NOMO-1 treated with dmso at 0.1 percent for 144 hours (cell line): ENCODE data around the gene EED.

Source experiments
- DNase-seq: peaks from one replicate; lab custom pipeline; 2025; ENCODE audit not compliant: unreplicated experiment; lab: John Stamatoyannopoulos, UW

Gene EED, protein sequence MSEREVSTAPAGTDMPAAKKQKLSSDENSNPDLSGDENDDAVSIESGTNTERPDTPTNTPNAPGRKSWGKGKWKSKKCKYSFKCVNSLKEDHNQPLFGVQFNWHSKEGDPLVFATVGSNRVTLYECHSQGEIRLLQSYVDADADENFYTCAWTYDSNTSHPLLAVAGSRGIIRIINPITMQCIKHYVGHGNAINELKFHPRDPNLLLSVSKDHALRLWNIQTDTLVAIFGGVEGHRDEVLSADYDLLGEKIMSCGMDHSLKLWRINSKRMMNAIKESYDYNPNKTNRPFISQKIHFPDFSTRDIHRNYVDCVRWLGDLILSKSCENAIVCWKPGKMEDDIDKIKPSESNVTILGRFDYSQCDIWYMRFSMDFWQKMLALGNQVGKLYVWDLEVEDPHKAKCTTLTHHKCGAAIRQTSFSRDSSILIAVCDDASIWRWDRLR

DNA sequence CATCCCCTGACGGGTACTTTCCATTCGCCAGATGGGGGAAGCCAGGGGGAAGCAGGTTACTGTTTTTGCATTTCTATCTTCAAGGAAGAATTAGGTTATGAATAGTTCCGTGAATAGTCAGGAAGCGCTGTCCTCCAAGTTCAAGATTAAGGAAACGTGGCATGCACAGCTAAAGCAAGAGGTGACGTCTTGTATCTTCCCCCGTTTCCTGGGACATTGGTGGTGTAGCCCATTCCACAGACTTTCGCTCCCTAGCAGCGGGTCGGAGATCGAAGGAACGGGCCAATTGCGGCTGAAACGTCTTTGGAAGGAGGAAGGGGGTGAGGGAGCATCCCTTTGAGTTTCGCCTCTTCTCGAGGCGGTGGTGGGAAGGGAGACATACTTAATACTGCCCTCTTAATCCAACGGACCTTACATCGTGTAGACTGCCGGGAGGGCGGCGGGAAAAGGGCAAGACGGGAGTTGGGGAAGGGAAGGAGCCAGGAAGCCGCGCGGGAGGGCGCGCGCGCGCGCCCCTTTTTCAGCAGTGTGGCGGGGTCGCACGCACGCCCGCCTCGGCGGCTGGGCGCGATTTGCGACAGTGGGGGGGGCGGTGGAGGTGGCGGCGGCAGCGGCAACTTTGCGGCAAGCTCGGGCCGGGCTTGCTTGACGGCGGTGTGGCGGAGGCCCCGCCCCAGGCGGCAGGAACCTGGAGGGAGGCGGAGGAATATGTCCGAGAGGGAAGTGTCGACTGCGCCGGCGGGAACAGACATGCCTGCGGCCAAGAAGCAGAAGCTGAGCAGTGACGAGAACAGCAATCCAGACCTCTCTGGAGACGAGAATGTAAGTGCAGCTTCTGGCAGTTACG is at the start of gene EED:
EED (plus strand) TSS at position 232 of the 847 bp plus-strand sequence; CDS start at position 709, 477 bp downstream.
- peak; percentile 94 for DNase-seq

DNA sequence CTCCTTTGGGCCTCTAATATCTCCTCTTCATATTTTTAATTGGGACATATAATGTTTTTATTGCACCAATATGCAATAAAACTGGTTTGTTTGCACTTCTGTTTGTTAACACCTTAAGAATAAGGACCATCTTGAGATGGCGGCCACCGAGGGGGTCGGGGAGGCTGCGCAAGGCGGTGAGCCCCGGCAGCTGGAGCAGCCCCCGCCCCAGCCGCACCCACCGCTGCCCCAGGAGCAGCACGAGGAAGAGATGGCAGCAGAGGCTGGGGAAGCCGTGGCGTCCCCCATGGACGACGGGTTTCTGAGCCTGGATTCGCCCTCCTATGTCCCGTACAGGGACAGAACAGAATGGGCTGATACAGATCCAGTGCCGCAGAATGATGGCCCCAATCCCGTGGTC is 49.6 kb upstream of the EED start:
- no peak for DNase-seq

DNA sequence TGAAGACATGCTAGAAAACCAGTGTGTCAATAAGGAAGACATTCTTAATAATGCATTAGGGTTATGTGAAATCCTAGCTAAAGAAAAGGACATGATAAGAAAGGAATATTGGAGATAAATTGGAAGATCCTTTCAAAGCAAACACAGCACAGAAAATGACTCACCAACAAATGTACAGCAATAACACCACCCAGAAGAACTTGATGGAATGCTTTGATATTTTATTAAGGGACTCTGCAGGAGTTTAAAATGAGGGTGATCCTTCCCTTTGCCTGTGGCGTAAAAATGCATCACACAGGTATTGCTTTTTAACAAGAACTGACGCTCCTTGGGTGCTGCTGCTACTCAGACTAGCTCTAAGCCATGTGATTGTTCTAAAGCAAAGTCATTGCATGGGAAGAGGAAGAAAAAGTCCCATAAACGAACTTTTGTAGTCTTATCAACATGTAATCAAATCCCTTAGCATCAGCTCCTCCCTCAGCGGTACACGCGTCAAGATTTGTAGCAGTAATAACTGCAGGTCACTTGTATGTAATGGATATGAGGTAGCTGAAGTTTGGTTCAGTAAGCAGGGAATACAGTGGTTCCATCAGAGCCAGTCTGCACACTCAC is 48.4 kb upstream of the EED start:
- no peak for DNase-seq

DNA sequence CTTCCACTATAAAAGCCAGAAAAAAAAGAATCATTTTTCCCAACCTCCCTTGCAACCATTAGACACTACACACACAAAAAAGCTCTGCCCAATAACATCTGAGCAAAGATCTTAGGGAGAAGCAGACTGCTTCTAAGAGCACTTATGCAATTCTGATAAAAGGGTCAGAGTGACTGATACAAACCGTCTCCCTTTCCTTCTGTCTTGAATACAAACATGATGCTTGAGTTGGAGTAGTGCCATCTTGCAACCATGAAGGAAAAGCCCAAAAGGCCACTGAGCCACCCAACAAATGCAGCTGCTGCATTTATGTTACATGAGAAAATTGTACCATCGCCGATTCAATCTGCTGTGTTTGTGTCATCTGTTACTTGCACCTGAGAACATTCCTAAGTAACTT is 47.6 kb upstream of the EED start:
- no peak for DNase-seq

DNA sequence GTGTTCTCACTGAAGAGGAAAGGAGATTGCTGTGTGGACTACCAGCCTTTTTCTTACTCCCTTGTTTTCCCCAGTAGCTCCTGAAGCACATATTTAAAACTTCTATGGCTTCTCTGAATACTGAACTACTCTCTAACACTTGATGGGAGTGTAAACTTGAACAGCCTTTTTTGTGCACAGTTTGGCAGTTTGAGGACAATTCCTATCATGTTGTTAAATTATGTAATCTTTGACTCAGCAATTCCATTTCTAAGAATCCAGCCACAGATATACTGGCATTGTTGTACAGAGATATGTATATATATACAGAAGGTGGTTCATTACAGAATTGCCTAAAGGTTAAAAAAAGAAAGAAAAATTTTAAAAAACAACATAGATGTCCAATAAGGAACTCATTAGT is 47.1 kb upstream of the EED start:
- no peak for DNase-seq

DNA sequence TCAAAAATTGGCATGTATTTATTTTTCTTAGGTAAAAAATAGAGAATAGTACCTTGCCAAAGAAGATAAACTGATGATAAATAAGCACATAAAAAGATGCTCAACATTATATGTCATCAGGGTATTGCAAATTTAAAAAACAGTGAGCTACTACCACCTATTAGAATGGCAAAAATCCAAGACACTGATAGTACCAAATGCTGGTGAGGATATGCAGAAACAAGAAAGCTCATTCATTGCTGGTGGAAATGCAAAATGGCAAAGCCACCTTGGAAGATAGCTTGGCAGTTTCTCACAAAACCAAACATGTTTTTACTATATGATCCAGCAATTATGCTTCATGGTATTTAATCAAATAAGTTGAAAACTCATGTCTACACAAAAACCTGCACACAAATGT is 46.4 kb upstream of the EED start:
- DNase-seq: no peak

DNA sequence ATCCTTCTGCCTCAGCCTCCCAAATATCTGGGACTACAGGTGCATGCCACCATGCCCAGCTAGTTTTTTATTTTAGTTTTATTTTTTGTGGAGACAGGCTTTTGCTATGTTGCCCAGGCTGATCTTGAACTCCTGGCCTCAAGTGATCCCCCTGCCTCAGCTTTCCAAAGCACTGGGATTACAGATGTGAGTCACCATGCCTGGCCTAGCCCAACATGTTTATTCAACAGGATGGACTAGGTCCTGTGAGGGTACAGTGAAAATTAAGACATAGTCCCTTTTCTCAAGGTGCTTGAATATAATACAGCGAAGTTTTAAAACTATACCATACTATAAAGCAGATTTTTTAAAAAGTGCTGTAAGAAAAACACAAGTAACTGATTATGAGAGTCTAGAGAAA is 45.2 kb upstream of the EED start:
- no peak for DNase-seq

DNA sequence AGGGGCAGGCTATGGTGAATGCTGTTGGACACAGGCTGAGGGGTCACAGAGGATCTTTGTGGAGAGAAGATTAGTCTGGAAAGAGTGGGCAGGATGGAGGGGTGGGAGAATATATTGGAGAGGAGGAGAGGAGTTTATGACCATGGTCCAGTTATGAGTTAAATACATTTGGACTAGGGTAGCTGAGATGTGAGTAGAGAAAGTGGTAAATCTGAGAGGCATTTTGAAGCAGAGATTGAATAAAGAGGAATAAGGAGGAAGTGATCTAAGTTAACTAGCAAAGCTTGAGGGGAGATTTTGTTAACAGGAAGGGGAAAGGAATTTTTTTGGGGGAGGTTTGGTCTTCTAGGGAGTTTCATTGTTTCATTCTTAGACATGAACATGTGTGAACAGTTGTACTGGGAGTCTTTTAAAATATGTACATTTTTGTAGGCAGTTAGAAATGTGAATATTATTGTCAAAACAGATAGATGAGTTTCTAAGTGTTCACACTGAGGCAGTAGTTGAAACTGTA is 43.1 kb upstream of the EED start:
- DNase-seq: no peak

DNA sequence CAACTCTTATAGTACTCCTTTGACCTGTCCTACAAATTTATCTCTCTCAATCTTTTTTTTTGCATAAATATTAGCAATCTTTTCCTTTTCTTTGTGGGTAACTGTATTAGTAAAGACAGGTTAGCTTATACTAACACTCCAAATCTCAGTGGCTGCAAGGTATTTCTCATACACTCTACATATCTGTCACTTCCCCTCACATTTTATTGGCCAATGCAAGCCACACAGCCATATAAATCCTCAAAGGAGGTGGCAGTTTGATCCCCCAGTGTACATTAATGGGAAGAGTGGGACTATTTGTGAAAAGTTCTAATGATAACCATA is 42.6 kb upstream of the EED start:
- DNase-seq: peak; percentile 31

DNA sequence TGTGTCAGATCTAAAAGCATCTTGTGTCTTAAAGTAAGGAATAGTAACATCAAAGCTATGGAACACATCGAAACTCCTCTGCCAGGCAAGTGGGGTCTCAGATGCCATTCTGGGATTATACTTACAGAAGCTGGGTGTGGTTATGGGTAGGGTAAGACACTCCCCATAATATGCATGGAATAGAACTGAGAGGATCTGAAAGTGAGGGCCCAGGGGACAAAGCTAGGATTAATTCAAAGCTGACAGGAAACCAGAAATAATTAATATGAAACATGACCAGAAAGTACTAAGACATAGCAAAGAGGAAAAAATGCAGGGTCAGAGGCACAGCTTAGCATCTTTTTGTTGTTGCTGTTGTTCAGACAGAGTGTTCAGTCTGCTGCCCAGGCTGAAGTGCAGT is 40.2 kb upstream of the EED start:
- no peak for DNase-seq

DNA sequence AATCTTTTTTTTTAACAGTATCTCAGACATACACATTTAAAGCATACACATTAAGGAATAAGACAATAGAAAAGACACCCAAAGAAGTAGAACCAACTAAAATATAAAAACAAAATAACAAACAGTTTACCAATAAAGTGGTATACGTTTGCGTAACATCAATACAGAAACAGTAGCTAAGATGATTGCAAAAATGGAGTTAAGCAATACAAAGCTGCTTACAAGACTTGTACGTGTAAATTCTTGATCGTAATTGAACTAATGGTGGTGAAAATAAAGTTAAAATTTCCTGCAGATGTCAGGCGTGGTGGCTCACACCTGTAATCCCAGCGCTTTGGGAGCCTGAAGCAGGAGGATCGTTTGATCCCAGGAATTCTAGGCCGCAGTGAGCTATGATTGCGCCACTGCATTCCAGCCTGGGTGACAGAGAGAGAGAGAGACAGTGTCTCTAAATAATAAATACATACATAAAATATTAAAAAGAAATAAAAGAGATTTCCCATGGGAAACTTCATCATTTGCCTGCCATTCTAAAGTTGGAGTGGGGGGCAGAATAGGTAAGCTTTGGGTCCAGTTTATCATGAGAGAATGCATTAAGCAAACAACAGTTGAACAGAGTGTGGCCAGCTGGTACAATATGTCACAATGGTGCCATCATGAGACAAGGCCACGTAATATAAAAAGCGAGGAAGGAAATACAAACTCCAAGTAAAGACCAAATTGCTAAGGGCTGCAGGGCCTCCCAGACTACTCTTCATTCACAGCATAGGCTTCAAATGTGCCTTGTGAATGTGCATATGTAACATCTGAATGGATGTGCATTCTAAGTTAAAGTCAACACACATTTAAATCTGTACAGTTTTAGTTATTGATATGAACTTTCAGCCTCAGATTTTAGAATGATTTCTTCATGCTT is 38.9 kb upstream of the EED start:
- DNase-seq: peak; percentile 50

DNA sequence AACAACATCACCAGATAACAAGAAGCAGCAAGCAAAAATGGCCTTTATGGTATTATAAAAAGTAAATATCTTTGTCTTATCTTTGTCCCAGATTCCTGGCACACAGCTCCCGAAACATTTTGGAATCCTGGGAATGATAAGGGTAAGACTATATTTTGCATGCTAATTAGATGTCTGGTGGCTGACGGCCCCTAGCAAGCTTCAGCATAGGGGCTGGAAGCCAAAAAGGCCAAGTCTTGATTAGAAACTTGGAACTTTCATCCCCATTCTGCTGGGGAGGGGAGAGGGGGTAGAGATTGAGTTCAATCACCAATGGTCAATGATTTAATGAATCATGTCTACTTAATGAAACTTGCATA is 38.2 kb upstream of the EED start:
- DNase-seq: no peak

DNA sequence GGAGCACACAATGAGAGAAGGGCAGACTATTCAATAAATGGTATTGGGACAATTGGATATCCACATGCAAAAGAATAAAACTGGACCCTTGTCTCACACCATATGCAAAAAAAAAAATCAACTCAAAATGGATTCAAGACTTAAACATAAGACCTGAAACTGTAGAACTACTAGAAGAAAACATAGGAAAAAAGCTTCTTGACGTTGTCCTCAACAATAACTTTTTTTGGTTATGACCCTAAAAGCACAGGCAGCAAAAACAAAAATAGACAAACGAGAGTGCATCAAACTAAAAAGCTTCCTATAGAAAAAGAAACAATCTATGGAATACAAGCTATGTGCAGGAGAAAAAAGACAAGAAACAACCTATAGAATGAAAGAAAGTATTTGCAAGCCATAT is 37.1 kb upstream of the EED start:
- no peak for DNase-seq

DNA sequence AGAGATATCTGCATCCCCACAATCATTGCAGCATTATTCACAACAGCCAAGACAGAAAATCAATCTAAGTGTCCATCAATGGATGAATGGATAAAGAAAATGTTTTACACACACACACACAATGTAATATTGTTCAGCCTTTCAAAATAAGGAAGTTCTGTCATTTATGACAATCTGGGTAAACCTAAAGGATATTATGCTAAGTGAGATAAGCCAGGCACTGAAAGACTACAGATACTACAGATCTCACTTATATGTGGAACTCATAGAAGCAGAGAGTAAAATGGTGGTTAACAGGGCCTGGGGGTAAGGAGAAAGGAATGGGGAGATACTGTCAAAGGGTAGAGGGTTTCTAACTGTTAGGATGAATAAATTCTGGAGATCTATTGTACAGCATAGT is 36.0 kb upstream of the EED start:
- DNase-seq: no peak

DNA sequence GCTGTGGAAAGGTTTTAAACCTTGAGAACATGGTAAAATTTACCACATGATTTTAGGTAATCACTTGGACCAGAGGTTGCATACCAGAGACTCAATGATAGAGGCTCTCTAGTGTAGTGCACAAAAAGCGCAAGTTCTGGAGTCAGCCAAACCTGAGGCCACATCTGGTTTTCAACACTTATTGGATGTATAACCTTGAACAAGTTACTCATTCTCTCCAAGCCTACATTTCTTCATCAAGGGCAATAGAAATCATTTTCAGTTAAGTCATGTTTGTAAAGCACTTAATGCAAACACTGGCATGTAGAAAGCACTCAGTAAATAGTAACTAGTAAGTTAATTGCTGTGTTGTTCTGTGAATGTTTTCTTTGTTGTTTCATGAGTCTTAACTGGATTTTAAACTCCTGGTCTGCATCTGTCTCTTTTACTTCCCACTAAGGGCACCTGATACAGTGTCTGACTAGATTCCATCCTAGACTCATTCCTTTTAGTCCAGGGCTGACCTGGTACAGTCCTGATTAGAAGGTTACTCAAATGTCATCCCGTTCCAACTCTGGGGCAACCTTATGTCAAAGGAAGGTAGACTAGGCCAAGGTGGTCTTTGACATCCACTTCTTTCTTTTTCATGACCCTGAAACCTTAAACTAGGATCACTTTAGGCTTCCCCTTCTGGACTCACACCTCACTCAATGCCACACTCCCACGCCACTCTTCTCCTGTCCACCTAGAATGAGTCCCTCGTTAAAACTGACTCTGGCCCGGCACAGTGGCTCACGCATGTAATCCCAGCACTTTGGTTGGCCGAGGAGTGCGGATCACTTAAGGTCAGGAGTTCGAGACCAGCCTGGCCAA is 34.5 kb upstream of the EED start:
- no peak for DNase-seq

DNA sequence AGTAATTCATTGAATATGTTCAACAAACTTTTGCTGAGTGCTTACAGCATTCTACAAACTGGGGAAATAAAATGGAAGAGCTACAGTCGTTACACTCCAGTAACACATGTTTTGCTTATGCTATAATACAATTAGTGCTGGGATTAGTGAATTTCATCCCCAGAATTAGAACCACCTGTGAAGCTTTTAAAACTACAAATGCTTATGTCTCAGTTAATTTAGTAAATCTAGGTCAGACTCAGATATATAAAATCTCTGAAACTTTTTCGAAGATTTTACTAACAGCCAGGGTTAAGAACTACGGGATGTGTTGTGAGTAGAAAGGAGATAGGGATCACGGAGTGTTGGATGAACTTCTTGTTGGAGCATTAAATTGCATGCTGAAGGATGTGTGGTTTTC is 33.7 kb upstream of the EED start:
- no peak for DNase-seq

DNA sequence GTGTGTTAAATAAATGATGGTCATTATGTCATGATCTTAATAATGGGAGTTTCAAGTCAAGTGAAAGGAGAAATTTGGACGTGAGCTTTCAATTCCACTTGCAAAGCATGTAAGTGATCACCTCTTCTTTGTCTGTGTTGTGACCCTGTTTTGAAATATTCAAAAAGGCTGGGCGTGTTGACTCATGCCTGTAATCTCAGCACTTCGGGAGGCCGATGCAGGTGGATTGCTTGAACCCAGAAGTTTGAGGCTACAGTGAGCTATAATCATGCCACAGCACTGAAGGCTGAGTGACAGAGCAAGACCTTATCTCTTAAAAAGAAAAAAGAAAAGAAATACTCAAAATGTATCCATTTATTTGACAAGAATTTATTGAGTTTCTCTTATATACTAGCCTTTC is 32.9 kb upstream of the EED start:
- no peak for DNase-seq

DNA sequence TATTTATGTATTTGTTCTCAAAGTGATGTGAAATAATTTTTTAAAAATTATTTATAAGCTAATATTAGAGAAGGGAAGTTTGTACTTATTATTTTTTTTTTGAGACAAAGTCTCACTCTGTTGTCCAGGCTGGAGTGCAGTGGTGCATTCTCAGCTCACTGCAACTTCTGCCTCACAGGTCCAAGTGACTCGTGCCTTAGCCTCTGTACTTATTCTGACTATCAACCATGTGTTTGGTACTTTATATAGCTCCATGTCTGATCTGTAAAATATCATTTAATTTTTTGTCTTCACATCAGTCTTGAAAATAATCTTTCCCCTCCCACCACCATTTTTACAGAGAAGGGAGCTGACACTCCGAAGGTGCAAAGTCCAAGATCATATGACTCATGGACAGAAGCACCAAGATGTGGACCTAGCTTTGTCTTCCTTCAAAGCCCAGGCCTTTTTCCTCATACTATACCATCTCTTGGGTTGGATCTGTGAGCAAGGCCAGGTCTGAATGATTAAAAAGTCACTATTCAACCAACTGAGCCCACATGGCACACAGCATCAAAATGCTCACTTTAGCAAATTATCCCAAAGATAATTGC is 32.4 kb upstream of the EED start:
- DNase-seq: no peak

DNA sequence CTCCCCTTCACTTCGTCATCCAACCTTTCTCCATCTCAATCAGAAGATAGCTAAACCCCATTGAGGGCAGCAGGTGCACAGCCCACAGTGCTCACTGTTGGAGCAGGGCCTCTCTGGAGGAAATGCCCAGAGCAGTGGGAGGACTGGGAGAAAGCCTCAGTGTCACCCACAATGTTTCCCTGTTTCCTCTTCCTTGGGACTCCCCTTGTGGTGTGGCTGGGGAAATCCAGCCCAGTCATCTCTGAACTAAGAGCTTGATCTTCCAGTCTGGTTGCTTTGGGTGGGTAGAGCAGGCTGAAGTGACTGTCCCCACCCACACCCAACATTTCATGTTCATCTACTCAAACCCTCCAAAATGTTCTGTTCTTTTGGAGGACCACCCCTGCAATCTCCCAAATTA is 29.8 kb upstream of the EED start:
- DNase-seq: no peak
